ENCODE measurements around the gene DDAH1. TPM values are rescaled to one million over a fixed set of nuclear protein-coding genes. Genes with fewer than 3 reads are reported as not detected.

DDAH1 gene
- total and polyA plus RNA-seq, 7 donors = 11.5 to 43.2 (median 25.2) TPM

GRCh38 chr1:85404408-85404807 is 60.6 kb downstream of the DDAH1 start:
- H3K9me3 ChIP-seq = no peaks in the 10 kb centered on the region
- TF ChIP-seq CTCF (IDR thresholded peaks at IDR 0.05) = no peak
- no peak for TF ChIP-seq EP300 (IDR thresholded peaks at IDR 0.05)
- no peak for TF ChIP-seq POLR2A (IDR thresholded peaks at IDR 0.05)
- no peak for TF ChIP-seq POLR2AphosphoS5 (IDR thresholded peaks at IDR 0.05)
- intact Hi-C loops (cut with DNase I) = loop anchor here (5.0 to 10.0 kb wide), 2 partner anchors 58 to 90 kb away; no protein-coding TSS in a partner anchor
- no peak overlapping the region for H3K4me3 ChIP-seq
- DNase-seq = no peak
- peaks cover 0 to 46% (median 27%) of the 10 kb centered on the region in 4 donors for H3K4me1 ChIP-seq
- no peaks in the 10 kb centered on the region for H3K27me3 ChIP-seq
- no peaks in the 10 kb centered on the region for H3K36me3 ChIP-seq
- H3K27ac ChIP-seq = peak overlapping the region in 1 of 4 donors; percentile 81
- 89 to 93% methylated on average over 5 of the region's 5 CpGs for WGBS, 2 donors

DNA sequence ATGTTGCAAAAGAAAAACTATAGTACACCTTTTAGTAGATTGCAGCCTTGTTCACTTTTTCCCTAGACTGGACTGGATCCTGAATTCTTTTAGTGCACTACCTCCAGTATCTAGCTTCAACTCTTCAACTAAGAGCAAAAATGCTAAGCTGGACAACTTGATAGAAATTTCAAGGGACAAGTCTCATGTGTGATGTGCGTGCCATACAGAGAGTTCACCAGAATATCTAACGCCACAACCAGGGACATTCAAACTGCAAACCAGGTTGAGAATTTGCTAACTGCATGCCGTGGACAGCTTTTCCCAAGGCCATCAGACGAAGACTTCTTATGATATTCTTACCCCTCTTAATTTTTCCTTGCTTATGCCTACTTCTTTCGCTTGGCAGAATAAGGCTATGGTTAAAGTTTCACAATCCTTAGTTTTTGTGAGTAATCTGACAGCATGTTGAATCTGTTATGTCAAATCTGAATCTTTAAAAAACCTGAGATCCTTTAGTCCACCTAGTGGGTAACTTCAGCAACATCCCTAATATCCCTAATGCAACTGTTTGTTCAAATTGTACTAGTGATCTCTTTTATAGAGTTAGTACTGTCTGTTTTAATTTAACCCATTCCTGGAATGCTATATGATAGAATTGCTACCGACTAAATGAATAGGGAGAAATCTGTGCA is 66.4 kb downstream of the DDAH1 start:
- Histone ChIP-seq H3K4me3 (no peak overlapping the region), H3K27ac (no peak overlapping the region), H3K36me3 (no peaks in the 10 kb centered on the region), H3K9me3 (no peaks in the 10 kb centered on the region), H3K27me3 (no peaks in the 10 kb centered on the region), H3K4me1 (peaks cover 0 to 13% (median 10%) of the 10 kb centered on the region in 4 donors)
- TF ChIP-seq POLR2A (IDR thresholded peaks at IDR 0.05) = no peak
- no peak for TF ChIP-seq EP300 (IDR thresholded peaks at IDR 0.05)
- TF ChIP-seq CTCF (IDR thresholded peaks at IDR 0.05) = no peak
- no peak for TF ChIP-seq POLR2AphosphoS5 (IDR thresholded peaks at IDR 0.05)
- WGBS, 2 donors = 87 to 88% methylated on average over 6 of the region's 6 CpGs
- no peak for DNase-seq
- intact Hi-C loops (cut with DNase I) = no loop called here

DNA sequence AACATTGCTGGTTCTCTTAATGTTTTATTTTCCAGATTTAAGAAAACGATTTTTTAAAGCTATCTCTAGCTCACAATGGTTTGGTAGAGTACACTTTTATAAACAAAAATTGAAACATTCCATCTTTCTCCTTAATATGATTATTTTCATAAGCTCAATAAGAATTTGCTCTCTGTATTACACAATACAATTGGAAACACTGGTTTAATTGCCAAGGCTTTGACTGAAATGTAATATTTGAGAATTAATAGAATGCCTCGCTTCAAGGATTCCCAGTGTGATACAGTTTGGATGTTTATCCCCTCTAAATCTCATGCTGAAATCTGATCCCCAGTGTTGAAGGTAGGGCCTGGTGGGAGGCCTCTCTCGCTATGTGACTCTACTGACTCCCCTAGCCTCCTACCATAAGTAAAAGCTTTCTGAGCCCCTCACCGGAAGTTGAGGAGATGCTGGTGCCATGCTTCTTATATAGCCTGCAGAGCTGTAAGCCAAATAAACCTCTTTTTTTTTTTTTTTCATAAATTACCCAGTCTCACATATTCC is 67.4 kb downstream of the DDAH1 start:
- H3K4me1 ChIP-seq = peaks cover 0 to 11% (median 10%) of the 10 kb centered on the region in 4 donors
- no peak overlapping the region for H3K27ac ChIP-seq
- no peak for DNase-seq
- no peak overlapping the region for H3K4me3 ChIP-seq
- intact Hi-C loops (cut with DNase I) = no loop called here
- WGBS, 2 donors = 85 to 89% methylated on average over 4 of the region's 4 CpGs
- no peaks in the 10 kb centered on the region for H3K36me3 ChIP-seq
- no peaks in the 10 kb centered on the region for H3K27me3 ChIP-seq
- H3K9me3 ChIP-seq = no peaks in the 10 kb centered on the region
- TF ChIP-seq CTCF (IDR thresholded peaks at IDR 0.05) = no peak
- no peak for TF ChIP-seq POLR2A (IDR thresholded peaks at IDR 0.05)
- TF ChIP-seq POLR2AphosphoS5 (IDR thresholded peaks at IDR 0.05) = no peak
- no peak for TF ChIP-seq EP300 (IDR thresholded peaks at IDR 0.05)

DNA sequence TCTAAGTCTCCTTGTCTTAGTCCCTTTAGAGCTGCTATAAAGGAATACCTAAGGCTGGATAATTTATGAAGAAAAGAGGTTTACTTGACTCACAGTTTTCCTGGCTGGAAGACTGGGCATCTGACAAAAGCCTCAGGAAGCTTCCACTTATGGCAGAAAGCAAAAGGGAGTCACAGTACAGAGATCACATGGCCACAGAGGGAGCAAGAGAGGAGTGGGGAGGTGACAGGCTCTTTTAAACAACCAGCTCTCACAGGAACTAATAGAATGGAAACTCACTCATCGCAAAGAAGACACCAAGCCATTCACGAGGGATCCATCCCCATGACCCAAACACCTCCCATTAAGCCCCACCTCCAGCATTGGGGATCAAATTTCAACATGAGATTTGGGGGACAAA is 68.8 kb downstream of the DDAH1 start:
- WGBS, 2 donors = 92 to 94% methylated on average over 2 of the region's 2 CpGs
- no peak for DNase-seq
- Histone ChIP-seq H3K27ac (no peak overlapping the region), H3K4me3 (no peak overlapping the region), H3K9me3 (no peaks in the 10 kb centered on the region), H3K27me3 (no peaks in the 10 kb centered on the region), H3K36me3 (no peaks in the 10 kb centered on the region), H3K4me1 (peaks cover 0 to 11% (median 10%) of the 10 kb centered on the region in 4 donors)
- intact Hi-C loops (cut with DNase I) = no loop called here
- no peak for TF ChIP-seq POLR2AphosphoS5 (IDR thresholded peaks at IDR 0.05)
- TF ChIP-seq CTCF (IDR thresholded peaks at IDR 0.05) = no peak
- no peak for TF ChIP-seq POLR2A (IDR thresholded peaks at IDR 0.05)
- TF ChIP-seq EP300 (IDR thresholded peaks at IDR 0.05) = no peak

All from sigmoid colon (tissue), 7 donors.